ENCODE data around the gene PTPN1.

DNA sequence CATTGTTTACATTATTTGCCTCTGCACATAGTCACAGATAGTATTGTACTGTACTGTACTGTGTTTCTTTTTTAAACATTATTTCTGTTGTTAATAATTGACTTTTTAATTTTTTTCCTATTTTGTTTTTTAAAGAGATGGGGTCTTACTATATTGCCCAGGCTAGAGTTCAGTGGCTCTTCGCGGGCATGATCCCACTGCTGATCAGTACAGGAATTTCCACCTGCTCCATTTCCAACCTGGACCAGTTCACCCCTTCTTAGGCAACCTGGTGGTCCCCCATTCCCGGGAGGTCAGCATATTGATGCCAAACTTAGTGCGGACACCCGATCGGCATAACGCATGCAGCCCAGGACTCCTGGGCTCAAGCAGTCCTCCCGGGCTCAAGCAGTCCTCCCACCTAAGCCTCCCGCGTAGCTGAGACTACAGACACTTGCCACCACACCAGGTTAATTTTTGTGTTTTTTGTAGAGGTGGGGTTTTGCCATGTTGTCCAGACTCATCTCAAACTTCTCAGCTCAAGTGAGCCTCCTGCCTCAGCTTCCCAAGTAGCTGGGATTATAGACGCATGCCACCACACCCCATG lies 47.5 kb downstream of the PTPN1 start:
- TF ChIP-seq, protein P1, sequence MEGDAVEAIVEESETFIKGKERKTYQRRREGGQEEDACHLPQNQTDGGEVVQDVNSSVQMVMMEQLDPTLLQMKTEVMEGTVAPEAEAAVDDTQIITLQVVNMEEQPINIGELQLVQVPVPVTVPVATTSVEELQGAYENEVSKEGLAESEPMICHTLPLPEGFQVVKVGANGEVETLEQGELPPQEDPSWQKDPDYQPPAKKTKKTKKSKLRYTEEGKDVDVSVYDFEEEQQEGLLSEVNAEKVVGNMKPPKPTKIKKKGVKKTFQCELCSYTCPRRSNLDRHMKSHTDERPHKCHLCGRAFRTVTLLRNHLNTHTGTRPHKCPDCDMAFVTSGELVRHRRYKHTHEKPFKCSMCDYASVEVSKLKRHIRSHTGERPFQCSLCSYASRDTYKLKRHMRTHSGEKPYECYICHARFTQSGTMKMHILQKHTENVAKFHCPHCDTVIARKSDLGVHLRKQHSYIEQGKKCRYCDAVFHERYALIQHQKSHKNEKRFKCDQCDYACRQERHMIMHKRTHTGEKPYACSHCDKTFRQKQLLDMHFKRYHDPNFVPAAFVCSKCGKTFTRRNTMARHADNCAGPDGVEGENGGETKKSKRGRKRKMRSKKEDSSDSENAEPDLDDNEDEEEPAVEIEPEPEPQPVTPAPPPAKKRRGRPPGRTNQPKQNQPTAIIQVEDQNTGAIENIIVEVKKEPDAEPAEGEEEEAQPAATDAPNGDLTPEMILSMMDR (optimal IDR thresholded peaks at IDR 0.05 in 1 of 3, IDR thresholded peaks at IDR 0.05 in 1 of 3, conservative IDR thresholded peaks at IDR 0.05 in 1 of 3; ENCODE audit: extremely low read depth in 1 of 3, insufficient read depth in 2 of 3, low read length in 3 of 3) = no peak
- TF ChIP-seq EZH2 (IDR thresholded peaks at IDR 0.05; ENCODE audit: low read length) = no peak

All from keratinocyte (primary cell).